Right renal pelvis (tissue), 4 donors: ENCODE data around the gene DDX1. TPM values are rescaled to one million over a fixed set of nuclear protein-coding genes. Genes with fewer than 3 reads are reported as not detected.
"Not testable (repeated sequence)": the region's sequence is repeated elsewhere in the genome, so short reads cannot be mapped to it uniquely, and the experiment has no call there.

Source experiments
- DNase-seq, 4 donors: peaks; one replicate each; pipeline ENCODE4 v3.0.0-alpha.2; 2013; ENCODE audit warnings: low read depth in 4 of 4, low spot score in 3 of 4, missing footprints in 1 of 4
- polyA plus RNA-seq, 4 donors: library from polyadenylated mRNA; unstranded; fragments of 120-200 nt; gene quantifications; one replicate each; pipeline ENCODE4 v1.2.1, GENCODE V29; 2013; ENCODE audit not compliant: insufficient read length in 4 of 4

DDX1 gene
- 100 to 1,000 TPM; 167 to 190 (median 173) TPM for polyA plus RNA-seq

DNA sequence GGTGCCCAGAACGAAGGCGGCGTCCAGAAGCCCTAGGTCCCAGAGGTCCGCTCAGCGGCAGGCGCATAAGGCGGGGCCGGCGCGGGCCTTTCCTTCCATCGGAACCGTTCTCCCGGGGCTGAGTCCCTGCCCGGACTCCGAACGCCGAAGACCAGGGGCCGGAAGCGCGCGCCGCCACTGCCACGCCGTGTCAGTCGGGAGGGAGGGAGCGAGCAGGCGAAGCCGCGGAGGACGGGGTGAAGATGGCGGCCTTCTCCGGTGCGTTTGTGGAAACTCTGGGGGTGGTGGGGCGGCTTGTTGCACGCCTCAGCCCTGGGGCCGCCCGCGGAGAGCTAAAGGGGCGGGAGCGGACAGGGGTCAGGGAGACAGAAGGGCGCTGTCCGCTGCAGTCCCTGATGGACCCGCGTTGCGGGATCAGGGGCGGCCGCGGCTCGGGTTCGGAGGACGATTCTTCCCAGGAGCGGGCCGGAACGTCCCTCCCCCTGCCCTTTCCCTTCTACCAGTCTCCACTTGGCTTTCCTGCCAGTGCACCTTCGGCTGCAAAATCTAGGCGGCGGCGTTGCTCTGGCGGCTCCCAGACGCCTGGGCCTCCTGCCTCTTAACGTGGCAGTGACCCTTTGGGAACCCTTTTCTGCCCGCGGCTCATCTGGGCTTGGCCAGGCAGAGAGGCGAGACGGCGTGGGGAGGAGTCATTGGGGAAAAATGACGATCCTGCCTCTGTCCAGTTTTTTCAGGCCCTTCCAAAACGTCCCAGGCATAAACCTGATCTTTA lies at the start of gene DDX1:
Gene DDX1 (plus strand): TSS at position 177 of the 772 bp plus-strand sequence. CDS start 66 bp downstream, at position 243.
- DNase-seq: peak; percentile 73 to 82 (median 78)

DNA sequence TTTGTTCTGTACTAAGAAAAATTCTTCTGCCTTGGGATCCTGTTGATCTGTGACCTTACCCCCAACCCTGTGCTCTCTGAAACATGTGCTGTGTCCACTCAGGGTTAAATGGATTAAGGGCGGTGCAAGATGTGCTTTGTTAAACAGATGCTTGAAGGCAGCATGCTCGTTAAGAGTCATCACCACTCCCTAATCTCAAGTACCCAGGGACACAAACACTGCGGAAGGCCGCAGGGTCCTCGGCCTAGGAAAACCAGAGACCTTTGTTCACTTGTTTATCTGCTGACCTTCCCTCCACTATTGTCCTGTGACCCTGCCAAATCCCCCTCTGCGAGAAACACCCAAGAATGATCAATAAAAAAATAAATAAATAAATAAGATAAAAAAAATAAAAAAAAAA lies 49.4 kb upstream of the DDX1 start:
- DNase-seq: not testable (repeated sequence)

DNA sequence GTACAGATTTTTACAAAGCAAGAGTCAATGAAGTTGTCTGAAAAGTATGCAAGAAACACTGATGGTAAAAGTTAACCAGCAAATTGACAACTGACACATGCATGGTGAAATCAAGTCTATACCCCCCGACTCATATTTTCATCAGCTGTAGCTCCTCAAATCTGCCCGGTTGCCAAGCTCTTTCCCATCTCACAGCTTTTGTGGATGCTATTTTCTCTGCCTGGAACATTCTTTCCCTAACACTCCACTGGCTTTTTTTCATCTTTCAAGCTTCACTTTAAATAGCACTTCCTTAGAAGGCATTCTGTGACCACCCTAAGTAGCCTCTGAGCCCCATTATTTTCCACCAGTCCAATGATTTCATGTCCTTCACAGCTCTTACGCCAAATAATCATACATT lies 48.6 kb upstream of the DDX1 start:
- no peak for DNase-seq

DNA sequence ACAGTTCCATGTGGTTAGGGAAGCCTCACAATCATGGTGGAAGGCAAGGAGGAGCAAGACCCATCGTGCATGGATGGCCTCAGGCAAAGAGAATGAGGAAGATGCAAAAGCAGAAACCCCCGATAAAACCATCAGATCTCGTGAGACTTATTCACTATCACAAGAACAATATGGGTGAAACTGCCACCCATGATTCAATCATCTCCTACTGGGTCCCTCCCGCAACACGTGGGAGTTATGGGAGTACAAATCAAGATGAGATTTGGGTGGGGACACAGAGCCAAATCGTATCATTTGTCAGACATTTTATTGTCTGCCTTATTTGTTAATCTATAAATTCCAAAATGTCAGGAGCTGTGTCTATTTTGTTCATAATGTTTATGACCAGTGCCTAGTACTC lies 48.1 kb upstream of the DDX1 start:
- no peak for DNase-seq

DNA sequence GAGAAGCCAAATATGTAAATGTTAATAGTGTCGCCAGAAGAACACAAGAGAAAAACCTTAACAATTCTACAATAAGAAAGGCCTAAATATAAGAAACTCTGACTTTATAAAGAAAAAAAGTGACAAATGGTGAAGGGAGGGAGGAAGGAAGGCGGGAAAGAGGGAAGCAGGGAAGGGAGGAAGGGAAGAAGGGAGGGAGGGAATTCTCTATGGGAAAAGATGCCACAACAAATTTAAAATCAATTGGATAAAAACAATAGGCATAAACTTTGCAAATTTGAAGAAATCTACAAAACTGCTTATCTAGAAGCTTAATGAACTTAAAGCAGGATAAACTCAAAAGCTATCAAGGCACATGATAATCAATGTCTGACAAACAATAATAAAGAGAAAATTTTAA lies 47.4 kb upstream of the DDX1 start:
- DNase-seq: no peak

DNA sequence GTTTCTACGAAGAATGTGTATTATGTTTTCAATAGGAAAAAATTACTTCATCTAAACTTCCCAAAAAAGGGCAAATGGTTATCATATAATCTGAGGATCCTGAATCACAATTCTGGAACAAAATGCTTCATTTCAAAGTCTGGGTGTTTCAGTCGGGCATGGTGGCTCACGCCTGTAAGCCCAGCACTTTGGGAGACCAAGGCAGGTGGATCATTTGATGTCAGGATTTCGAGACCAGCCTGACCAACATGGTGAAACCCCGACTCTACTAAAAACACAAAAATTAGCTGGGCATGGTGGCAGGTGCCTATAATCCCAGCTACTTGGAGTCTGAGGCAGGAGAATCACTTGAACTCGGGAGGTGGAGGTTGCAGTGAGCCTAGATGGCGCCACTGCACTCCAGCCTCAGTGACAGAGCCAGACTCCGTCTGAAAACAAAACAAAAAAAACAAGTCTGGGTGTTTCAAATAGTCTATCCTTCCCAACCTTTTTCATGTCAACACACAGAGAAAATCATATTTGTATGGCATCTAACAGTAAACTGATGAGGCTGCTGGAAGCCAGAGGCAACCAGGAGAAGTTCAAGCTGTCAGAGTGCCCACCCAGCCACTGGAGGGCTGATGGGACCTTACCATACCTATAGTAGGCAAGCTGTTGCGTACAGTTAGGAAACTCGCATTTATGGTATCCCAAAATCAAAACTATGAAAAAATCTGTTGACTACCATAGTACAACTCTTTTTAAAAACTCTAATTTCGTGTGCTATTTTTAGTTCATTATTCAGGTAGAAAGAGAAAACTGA lies 45.2 kb upstream of the DDX1 start:
- no peak for DNase-seq

DNA sequence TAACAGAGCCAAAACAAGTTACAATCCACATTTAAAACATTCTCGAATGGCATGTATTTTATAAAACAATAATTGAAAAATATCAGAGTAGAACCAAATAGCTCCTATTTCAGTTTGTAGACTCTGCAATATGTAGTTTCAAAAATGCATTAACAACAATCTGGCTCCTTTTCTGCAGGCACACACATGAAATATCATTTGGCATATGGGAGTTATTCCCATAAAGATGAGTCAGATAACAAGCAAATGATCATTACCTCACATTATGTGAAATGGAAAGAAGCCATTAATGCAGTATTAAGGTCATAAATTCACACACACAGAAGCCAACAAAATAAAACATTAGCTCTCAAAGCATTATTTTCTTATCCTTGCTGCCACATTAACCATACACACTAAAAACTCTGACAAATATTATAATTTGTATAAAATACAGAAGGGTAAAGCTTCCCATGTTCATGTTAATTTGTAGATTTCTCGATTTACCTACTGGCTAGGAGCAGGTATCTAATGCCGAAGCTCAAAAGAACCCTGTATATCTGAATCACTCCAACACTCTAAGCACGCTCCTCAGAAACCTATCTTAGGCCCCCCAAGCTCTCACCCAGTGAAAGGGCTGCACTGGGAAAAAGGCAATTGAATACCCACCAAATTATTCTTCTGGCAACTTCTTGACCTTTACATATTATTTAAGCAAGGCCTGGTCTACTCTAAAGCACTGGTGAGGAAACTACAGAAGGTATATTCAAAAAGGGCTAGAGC lies 44.4 kb upstream of the DDX1 start:
- DNase-seq: no peak

DNA sequence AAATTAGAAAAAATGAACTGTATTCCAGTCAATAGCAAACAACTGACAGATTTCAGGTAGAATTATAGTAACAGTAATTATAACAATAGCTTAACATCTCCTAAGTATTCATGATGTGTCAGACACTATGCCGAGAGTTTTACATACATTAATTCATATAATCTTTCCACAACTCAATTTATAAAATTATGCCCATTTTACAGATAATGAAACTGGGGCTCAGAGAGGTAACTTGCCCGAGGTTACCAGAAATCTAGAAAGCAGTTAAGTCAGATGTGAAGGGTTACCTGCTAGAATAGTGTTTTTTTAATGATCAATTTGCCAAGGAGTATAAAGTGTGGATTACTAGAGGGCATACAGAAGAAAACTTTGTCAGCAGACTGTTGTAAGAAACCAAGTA lies 42.7 kb upstream of the DDX1 start:
- DNase-seq: no peak

DNA sequence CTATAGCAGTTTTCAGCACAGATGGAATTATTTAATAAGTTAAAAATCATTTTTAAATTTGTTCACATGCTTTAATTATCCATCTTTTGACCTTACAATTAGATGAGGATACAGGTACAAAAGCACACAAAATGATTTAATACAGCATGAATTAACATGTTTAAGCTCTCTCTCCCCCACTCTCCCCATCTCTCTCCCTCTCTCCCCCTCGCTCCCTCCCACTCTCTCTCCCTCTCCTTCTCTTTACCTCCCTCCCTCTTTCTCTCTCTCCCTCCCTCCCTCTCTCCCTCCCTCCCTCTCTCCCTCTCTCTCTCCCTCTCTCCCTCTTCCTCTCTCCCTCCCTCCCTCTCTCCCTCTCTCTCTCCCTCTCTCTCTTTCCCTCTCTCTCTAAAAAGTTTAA lies 38.1 kb upstream of the DDX1 start:
- DNase-seq: no peak

DNA sequence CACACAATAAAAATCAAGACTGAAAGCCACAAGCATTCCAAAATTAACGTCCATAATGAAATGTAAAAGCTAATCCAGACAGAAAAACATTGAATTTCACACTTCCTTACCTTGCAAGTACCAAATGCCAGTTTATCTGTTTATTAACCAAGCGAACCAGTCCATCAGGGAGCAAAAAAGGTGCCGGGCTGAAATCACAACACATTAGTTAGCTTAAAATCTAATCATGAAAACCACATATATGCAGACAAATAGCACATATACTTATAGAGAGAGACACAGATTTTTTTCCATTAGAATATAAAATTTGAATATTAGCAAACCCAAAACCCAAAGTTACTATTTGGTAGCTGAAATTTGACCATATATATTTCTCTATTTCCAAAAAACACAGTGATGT lies 37.7 kb upstream of the DDX1 start:
- DNase-seq: no peak

DNA sequence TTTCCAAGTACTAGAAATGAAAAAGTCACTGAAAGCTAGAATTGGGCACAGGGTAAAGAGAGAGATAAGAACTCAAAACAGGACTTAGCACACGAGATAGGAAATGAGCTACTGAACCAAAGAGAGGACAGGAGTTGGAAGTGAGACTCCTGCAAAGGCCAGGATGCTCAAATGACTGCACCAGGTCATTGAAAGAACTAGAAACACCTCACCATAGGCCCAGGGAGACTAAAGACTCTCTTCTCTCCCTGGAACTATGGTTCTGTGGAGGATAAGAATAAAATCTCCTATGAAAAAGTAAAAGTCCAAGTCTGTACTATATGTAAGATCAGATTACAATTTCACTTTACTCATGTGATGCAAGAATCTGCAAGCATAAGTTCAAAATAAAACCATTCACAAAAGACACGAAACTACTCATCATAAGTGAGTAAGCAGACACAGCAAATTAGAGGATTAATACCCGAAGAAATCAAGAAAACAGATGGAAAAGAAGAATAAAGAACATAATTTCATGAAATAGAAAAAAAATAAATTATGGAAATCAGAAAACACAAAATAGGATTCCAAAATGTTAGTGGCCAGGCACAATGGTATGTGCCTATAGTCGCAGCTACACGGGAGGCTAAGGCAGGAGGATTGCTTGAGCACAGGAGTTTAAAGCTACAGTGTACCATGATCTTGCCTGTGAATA lies 37.0 kb upstream of the DDX1 start:
- no peak for DNase-seq

DNA sequence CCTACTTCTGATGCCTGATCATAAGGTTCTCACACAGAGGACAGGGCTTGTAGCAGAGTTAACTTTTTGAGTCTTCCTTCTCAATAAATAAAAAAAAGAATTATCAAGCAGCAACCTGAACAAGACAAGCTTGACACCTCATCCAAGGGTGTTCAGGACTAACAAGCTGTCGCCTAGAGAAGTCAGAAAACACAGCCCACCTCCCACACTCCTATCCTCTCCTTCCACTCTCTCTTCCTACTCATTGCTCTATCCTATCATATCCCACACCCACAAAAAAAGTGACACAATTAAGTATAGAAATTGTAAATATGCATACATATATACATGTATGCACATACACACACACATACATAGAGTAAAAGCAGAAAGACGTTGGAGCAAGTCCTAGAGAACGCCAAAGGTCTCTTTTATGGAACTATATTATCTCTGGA lies 35.9 kb upstream of the DDX1 start:
- DNase-seq: no peak

DNA sequence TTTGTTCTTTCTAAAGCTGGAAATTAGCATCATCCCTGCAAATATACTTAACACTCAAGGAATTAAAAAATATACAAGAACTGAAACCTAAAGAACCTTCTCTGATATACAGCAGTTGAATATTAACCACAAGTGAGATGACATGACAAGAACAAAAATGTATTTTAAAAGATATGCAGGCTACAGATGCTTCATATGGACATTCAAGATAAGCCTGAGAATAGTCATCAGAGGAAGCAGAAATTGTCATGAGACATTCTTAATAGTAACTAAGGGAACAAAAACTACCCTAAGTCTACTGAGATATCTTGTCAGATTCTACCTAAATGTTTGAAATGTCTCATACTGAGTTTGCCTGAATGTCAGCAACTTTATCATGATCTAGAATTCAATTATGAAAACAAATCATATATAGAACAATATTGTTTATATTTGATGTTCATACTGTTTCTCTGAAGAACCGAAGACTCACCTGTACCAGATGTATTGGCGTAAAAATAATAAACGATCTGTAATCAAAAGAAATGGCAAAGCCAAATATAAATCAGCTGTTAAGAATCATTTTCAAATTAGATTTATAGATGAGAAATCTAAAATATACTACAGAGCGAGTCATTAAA lies 35.2 kb upstream of the DDX1 start:
- DNase-seq: no peak

DNA sequence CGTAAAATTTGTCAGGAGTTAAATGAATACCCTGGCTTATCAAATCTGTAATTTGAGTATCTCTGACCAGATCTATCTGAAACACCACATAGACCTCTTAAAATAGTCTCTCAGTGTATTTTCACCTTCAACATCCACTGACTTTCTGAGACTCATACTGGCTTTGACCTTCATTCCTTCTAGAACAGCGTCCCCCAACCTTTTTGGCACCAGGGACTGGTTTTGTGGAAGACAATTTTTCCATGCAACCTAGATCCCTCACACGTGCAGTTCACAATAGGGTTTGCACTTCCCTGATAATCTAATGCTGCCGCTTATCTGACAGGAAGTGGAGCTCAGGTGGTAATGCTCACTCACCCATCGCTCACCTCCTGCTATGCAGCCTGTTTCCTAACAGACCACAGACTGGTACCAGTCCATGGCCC lies 33.8 kb upstream of the DDX1 start:
- no peak for DNase-seq

DNA sequence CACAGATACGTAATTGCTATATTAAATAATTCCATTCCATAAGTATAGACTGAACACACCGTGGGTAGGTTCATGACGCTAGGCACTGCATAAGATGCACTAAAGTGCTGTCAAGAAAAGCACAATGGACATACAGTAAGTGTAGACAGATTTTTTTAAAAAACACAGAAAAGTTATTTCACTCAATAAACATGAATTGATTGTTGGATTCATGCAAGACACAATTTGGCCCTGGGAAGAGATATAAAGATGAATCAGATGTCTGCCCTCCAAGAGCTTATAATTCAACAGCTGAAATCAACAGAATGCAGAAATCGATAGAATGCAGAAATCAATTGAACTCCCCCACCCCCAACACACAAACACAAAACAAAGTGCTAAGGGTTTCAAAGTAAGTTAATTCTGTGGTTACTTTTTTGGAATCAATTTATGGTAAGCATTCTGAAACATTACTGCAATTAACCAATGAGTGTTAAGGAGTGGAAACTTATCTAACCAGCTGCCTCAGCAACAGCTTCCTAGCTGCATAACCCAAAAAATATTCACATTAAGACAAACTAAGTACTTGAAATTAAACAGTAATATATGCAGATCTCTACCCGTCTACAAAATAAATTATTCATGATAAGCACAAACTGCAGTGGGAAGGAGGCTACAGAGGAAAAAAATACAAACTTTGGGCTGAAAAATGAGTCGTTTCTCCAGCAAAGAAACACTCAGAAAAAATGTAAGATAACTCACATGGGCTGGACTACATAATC lies 32.1 kb upstream of the DDX1 start:
- no peak for DNase-seq

DNA sequence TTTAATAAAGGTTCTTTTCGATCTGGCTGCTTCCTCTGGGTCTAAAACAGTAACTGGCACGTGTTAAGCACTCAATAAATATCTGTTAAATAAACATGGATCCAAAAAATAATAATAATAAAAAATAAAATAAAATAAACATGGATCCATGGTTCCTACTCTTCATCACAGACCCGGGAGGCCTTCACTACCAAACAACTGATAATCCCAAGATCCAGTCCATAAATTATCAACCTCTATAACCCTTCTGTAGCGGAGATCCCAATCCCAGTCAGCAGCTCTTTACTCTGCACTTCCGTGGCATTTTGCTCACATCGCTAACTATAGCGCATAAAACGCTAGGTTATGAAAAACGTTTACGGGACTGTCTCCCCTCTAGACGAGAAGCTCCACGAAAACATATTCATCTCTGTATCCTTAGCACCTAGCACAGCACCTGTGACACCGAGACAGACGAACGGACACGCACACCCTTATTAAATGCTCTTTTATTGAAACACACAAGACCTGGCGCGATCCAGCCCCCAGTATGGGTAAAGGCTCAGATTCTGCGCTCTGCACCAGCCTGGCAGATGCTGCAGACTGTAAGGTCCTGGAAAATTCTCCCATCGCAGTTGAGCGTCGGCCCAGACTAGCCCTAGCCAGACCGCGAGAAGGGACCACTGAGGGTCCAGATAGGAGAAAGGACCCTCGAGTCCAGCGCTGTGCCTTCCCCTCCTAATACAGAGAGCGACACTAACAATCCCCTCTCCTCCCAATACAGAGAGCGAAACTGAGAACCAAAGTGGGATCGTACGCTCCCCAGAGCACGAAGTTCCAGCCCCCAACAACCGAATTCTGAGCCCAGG lies 31.3 kb upstream of the DDX1 start:
- peak in 2 of 4 donors; percentile 16 to 23 for DNase-seq

DNA sequence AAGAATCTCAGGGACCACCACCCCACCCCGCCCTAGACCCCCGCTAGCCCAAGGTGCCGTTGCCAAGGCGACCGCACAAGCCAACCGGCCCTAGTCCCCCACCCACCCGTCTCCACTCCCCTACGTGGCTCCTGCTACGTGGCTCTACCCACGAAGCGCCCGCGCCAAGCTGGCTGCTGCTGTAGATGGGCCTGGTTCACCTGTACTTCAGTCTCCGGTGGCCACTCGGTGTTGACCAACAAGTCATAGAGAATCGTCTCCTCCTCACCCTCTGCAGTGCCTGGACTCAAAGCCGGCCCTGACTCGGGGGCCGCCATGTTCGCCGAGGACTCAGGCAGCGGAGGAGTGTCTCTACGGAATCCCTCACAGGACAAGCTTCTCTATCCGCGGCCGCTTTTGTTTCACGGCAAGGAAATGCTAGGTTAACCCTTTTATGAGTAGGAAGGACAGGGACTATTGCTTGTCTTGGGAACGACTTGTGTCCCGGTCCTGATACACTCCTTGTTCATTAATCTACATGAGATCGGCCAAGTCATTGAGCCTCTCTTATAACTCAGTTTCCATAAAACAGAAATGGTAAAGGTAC lies 30.6 kb upstream of the DDX1 start, which contains the start of gene NBAS:
Gene NBAS (minus strand): TSS at position 347 of the 586 bp plus-strand sequence. CDS start 30 bp downstream, at position 317.
- DNase-seq: peak; percentile 83 to 88 (median 88)
